MCF 10A (cell line): ENCODE results near the gene PTPRC. TPM values are rescaled to one million over a fixed set of nuclear protein-coding genes. Genes with fewer than 3 reads are reported as not detected.

Experiments
- BruUV-seq: library from RNA; stranded (reverse); fragments of 400-500 nt; replicated peaks from 2 replicates; lab custom pipeline; 2021; lab: Mats Ljungman, UMichigan
- CTCF ChIA-PET: fragments of 300-600 bp; sonication (Branson Sonifier 250); formaldehyde crosslinking; extraction: SDS; loops from one replicate; lab custom pipeline; 2021; ENCODE audit warnings: antibody characterized with exemption, inconsistent platforms; lab: Yijun Ruan, JAX
- POLR2A ChIA-PET: fragments of 300-600, 350-650 bp; sonication (Branson Sonifier 250); formaldehyde crosslinking; extraction: SDS; loops from one replicate; lab custom pipeline; 2020; ENCODE audit warnings: antibody characterized with exemption, inconsistent platforms; lab: Yijun Ruan, JAX
- DNase-seq: peaks from one replicate; pipeline ENCODE4 v3.0.0-alpha.2; 2018; ENCODE audit not compliant: unreplicated experiment
- H3K27ac Mint-ChIP-seq: one replicate; pipeline ENCODE4 v1.8.0; 2022; ENCODE audit warnings: mild to moderate bottlenecking, low read depth, mixed read lengths; ENCODE audit not compliant: unreplicated experiment
- H3K27me3 Mint-ChIP-seq: one replicate; pipeline ENCODE4 v1.8.0; 2022; ENCODE audit warnings: mixed read lengths; ENCODE audit not compliant: insufficient read depth, unreplicated experiment
- H3K36me3 Mint-ChIP-seq: one replicate; pipeline ENCODE4 v1.8.0; 2022; ENCODE audit warnings: mild to moderate bottlenecking, moderate library complexity, mixed read lengths; ENCODE audit not compliant: insufficient read depth, unreplicated experiment
- H3K4me1 Mint-ChIP-seq: one replicate; pipeline ENCODE4 v1.8.0; 2022; ENCODE audit warnings: mixed read lengths; ENCODE audit not compliant: insufficient read depth, unreplicated experiment
- H3K4me3 Mint-ChIP-seq: one replicate; pipeline ENCODE4 v1.8.0; 2022; ENCODE audit warnings: mild to moderate bottlenecking, moderate library complexity, mixed read lengths; ENCODE audit not compliant: unreplicated experiment
- H3K9me3 Mint-ChIP-seq: one replicate; pipeline ENCODE4 v1.8.0; 2022; ENCODE audit warnings: mixed read lengths; ENCODE audit not compliant: unreplicated experiment
- intact Hi-C: fragments of 100-400 bp; cut with micrococcal nuclease; formaldehyde crosslinking; loops from 2 replicates; pipeline ENCODE4 v1.14.1; 2022
- total RNA-seq: library from RNA; stranded (reverse); gene quantifications from 2 replicates; pipeline ENCODE4 v1.2.3, GENCODE V29; 2022
- TF ChIP-seq, protein P1 (sequence below): fragments of 200-600 bp; IDR thresholded peaks from one replicate; pipeline ENCODE4 v1.8.0; 2022; ENCODE audit warnings: antibody characterized with exemption, mild to moderate bottlenecking; ENCODE audit not compliant: unreplicated experiment

PTPRC gene
- total RNA-seq, 1 experiment from 2014 or later: not detected

DNA sequence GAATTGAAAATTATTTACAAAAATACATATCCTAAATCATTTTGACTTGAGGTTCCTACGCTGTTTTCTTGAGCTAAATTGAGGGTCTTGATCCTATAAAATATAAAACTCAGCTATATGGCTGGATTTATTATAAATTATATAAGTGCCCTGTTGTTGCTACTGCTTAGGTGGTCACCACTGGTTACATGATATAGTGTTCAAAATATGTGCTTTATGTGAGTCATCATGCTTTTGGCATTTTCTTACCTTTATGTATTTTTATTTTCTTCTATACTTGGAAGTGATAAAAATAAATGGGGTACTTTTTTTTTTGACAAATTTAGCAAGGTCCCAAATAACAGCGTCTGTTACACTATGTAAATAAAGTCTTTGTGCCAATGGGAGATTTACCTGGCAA lies 31.1 kb upstream of the PTPRC start:
- no peaks in the 10 kb centered on the region for H3K36me3 Mint-ChIP-seq
- H3K4me1 Mint-ChIP-seq: peaks cover 6% of the 10 kb centered on the region
- H3K27ac Mint-ChIP-seq: no peak overlapping the region
- no peaks in the 10 kb centered on the region for H3K27me3 Mint-ChIP-seq
- no peaks in the 10 kb centered on the region for H3K9me3 Mint-ChIP-seq
- TF ChIP-seq, protein P1, sequence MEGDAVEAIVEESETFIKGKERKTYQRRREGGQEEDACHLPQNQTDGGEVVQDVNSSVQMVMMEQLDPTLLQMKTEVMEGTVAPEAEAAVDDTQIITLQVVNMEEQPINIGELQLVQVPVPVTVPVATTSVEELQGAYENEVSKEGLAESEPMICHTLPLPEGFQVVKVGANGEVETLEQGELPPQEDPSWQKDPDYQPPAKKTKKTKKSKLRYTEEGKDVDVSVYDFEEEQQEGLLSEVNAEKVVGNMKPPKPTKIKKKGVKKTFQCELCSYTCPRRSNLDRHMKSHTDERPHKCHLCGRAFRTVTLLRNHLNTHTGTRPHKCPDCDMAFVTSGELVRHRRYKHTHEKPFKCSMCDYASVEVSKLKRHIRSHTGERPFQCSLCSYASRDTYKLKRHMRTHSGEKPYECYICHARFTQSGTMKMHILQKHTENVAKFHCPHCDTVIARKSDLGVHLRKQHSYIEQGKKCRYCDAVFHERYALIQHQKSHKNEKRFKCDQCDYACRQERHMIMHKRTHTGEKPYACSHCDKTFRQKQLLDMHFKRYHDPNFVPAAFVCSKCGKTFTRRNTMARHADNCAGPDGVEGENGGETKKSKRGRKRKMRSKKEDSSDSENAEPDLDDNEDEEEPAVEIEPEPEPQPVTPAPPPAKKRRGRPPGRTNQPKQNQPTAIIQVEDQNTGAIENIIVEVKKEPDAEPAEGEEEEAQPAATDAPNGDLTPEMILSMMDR: no peak
- BruUV-seq: no TSS peak
- ChIA-PET POLR2A (interaction anchor here (0.6 to 0.7 kb wide), 2 partner anchors 68 to 311 kb away, joined by 3 read pairs; no protein-coding TSS in a partner anchor), CTCF (interaction anchor here (0.7 kb wide), 1 partner anchor 55 kb away, joined by 3 read pairs; no protein-coding TSS in a partner anchor)
- intact Hi-C loops: no loop called here
- DNase-seq: no peak
- no peak overlapping the region for H3K4me3 Mint-ChIP-seq

DNA sequence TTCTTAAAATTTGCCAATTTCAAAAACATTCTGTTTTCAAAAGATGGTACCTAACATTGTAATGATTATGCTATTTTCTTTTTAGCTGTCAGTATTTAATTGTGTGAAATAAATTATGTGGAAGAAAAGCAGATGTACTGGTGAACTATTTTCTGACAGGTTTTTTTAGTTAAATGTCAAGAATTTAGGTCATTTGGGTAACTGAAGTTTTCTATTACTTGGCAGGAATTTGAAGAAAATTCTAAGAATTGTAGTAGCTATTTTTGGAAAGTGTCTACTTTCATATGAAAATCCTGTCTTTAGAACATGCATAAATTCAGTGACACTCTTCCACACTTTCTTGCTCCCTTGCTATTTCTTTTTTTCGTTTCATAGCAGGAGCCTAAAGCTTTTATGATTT lies 28.5 kb upstream of the PTPRC start:
- Mint-ChIP-seq H3K27me3 (no peaks in the 10 kb centered on the region), H3K27ac (no peak overlapping the region), H3K4me1 (peaks cover 6% of the 10 kb centered on the region), H3K4me3 (no peak overlapping the region), H3K36me3 (no peaks in the 10 kb centered on the region), H3K9me3 (no peaks in the 10 kb centered on the region)
- no TSS peak for BruUV-seq
- intact Hi-C loops: no loop called here
- TF ChIP-seq, protein P1: no peak
- CTCF ChIA-PET: interaction anchor here (0.7 to 0.8 kb wide), 3 partner anchors 14 to 1160 kb away, joined by 3 read pairs; no protein-coding TSS in a partner anchor
- no peak for DNase-seq
- POLR2A ChIA-PET: interaction anchor here (0.6 kb wide), 1 partner anchor 166 kb away, joined by 3 read pairs; no protein-coding TSS in a partner anchor

DNA sequence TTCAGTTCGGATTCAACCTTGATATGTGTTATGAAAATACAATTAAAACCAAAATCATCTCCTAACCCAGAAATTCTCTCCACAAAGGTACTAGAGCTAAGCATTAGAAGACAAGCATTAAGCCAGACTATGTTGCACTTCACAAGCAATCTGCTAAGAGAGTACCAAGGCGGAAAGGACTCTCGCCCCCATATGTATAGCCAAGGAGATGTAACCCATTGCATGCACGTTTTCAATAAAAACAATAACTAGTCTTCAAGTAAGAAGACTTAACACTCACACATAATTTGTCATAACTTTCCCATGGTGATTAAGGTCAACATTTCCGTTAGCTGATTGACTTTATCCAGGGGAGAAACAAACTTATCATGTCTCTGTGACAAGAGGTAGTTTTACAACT lies 27.6 kb upstream of the PTPRC start:
- no TSS peak for BruUV-seq
- intact Hi-C loops: no loop called here
- TF ChIP-seq, protein P1: no peak
- Mint-ChIP-seq H3K4me3 (no peak overlapping the region), H3K27ac (no peak overlapping the region), H3K4me1 (peaks cover 3% of the 10 kb centered on the region), H3K36me3 (no peaks in the 10 kb centered on the region), H3K9me3 (no peaks in the 10 kb centered on the region), H3K27me3 (no peaks in the 10 kb centered on the region)
- CTCF ChIA-PET: interaction anchor here (0.6 to 1.0 kb wide), 2 partner anchors 24 to 130 kb away, joined by 3 read pairs; no protein-coding TSS in a partner anchor
- POLR2A ChIA-PET: interaction anchor here (1.1 kb wide), 1 partner anchor 12 kb away, joined by 3 read pairs; no protein-coding TSS in a partner anchor
- no peak for DNase-seq

DNA sequence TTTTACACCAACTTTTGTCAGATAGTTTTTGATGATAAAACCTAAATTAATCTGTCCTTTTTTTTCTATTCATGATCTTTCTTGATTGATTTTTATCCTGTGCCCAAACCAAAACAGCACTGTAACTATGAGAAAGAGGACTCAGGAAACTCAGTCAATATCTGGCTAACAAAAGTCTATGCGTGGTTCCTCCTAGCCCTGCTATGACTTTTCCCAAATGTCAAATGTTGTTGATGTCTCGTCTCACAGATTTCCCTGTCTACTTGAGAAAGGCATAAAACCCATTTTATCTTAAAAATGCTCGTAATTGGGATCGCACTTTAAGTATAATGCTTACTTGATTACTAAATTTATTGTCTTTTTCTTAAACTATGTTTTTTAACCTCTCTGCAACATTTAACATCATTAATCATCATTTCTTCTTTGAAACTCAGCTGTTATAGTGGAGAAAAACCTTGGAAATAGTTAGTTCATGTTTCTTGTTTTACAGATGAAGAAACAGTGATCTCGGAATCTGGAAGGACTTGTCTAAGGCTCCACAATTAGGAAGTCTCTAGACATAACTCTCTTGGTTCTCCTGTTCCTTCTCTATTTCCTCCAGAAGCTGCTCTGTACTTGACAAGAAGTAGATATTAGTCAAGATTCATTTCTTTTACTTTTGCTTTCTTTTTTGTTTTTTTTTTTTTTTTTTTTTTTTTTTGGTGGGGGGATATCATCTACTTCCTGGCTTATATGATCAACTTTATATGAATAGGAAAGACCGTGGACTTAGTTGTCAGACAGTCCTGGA lies 26.2 kb upstream of the PTPRC start:
- Mint-ChIP-seq H3K4me3 (no peak overlapping the region), H3K27me3 (no peaks in the 10 kb centered on the region), H3K4me1 (no peaks in the 10 kb centered on the region), H3K9me3 (no peaks in the 10 kb centered on the region), H3K27ac (no peak overlapping the region), H3K36me3 (no peaks in the 10 kb centered on the region)
- DNase-seq: no peak
- POLR2A ChIA-PET: no interaction called here
- TF ChIP-seq, protein P1: no peak
- no TSS peak for BruUV-seq
- intact Hi-C loops: no loop called here
- CTCF ChIA-PET: interaction anchor here (0.6 kb wide), 1 partner anchor 500 kb away, joined by 3 read pairs; no protein-coding TSS in a partner anchor
